Naive B cell (primary cell): Measurements from ENCODE around the gene SLC9A4. TPM values are rescaled to one million over a fixed set of nuclear protein-coding genes. Genes with fewer than 3 reads are reported as not detected.

Experiments
- ATAC-seq, 2 donors: fragments of 150-1000 bp; cut with Tn5 transposase; 2 replicates each; pipeline ENCODE4 v1.10.0; 2021; ENCODE audit warnings: low read depth in 2 of 2, mild to moderate bottlenecking in 2 of 2, moderate library complexity in 2 of 2
- DNase-seq: peaks from one replicate; pipeline ENCODE4 v3.0.0; 2022
- H3K27ac Mint-ChIP-seq, 6 donors: one replicate each; pipeline ENCODE4 v1.8.0; 2020 to 2022; ENCODE audit warnings: mild to moderate bottlenecking in 6 of 6, mixed read lengths in 6 of 6, moderate library complexity in 5 of 6, inconsistent platforms in 2 of 6
- H3K27me3 Mint-ChIP-seq, 3 donors: one replicate each; pipeline ENCODE4 v1.8.0; 2021 to 2022; ENCODE audit warnings: mixed read lengths in 3 of 3, mild to moderate bottlenecking in 1 of 3
- H3K36me3 Mint-ChIP-seq, 2 donors: one replicate each; pipeline ENCODE4 v1.8.0; 2020 to 2022; ENCODE audit warnings: mixed read lengths in 2 of 2, inconsistent platforms in 1 of 2, mild to moderate bottlenecking in 1 of 2
- H3K4me1 Mint-ChIP-seq, 3 donors: one replicate each; pipeline ENCODE4 v1.8.0; 2020 to 2022; ENCODE audit warnings: mixed read lengths in 3 of 3, inconsistent platforms in 1 of 3, mild to moderate bottlenecking in 1 of 3, moderate library complexity in 1 of 3
- H3K4me3 Mint-ChIP-seq, 8 donors: one replicate each; pipeline ENCODE4 v1.8.0; 2020 to 2022; ENCODE audit warnings: mild to moderate bottlenecking in 8 of 8, mixed read lengths in 8 of 8, moderate library complexity in 8 of 8, inconsistent platforms in 2 of 8
- H3K9me3 Mint-ChIP-seq, 7 donors: one replicate each; pipeline ENCODE4 v1.8.0; 2020 to 2022; ENCODE audit warnings: mixed read lengths in 7 of 7, mild to moderate bottlenecking in 5 of 7, inconsistent platforms in 2 of 7, moderate library complexity in 1 of 7
- polyA plus RNA-seq, 6 donors: library from polyadenylated mRNA; unstranded; fragments of 300-500 nt; fragmentation: Illumina TruSeq; gene quantifications; one replicate each; pipeline ENCODE4 v1.2.3, GENCODE V29; 2021; ENCODE audit warnings: low read depth in 6 of 6

The SLC9A4 gene
- polyA plus RNA-seq, 6 donors from 2014 or later: not detected

GRCh38 chr2:102470168-102470567 is 2.9 kb upstream of the SLC9A4 start:
- Mint-ChIP-seq H3K9me3 (peaks cover 8 to 33% (median 15%) of the 10 kb centered on the region in 7 donors), H3K4me1 (no peaks in the 10 kb centered on the region), H3K36me3 (peaks cover 7 to 13% of the 10 kb centered on the region in 2 donors), H3K4me3 (no peak overlapping the region), H3K27me3 (peaks cover 20 to 35% (median 23%) of the 10 kb centered on the region in 3 donors), H3K27ac (no peak overlapping the region)
- DNase-seq (no peak), ATAC-seq (no peak)

DNA sequence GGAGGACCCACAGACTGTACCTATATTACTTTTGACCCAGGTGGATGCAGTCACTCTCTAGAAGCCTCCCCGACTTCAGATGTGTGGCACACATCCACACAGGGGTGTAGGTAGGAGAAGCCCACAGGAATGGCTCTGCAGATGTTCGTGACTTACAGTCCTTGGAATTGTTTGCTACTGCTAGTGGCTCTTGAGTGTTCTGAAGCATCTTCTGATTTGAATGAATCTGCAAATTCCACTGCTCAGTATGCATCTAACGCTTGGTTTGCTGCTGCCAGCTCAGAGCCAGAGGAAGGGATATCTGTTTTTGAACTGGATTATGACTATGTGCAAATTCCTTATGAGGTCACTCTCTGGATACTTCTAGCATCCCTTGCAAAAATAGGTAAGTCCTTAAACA is 605 bp downstream of the SLC9A4 start:
- Mint-ChIP-seq H3K27ac (no peak overlapping the region), H3K4me1 (no peaks in the 10 kb centered on the region), H3K36me3 (peaks cover 7 to 13% of the 10 kb centered on the region in 2 donors), H3K4me3 (no peak overlapping the region), H3K27me3 (peaks cover 35 to 39% (median 38%) of the 10 kb centered on the region in 3 donors), H3K9me3 (peaks cover 8 to 17% (median 12%) of the 10 kb centered on the region in 7 donors)
- ATAC-seq (no peak), DNase-seq (no peak)

GRCh38 chr2:102474785-102475184 is 1.8 kb downstream of the SLC9A4 start:
- Mint-ChIP-seq H3K36me3 (peaks cover 7 to 10% of the 10 kb centered on the region in 2 donors), H3K27ac (peak overlapping the region in 1 of 6 donors; percentile 13), H3K27me3 (peaks cover 29 to 38% (median 37%) of the 10 kb centered on the region in 3 donors), H3K4me1 (no peaks in the 10 kb centered on the region), H3K4me3 (no peak overlapping the region), H3K9me3 (peaks cover 4 to 10% (median 8%) of the 10 kb centered on the region in 7 donors)
- DNase-seq (no peak), ATAC-seq (no peak)

DNA sequence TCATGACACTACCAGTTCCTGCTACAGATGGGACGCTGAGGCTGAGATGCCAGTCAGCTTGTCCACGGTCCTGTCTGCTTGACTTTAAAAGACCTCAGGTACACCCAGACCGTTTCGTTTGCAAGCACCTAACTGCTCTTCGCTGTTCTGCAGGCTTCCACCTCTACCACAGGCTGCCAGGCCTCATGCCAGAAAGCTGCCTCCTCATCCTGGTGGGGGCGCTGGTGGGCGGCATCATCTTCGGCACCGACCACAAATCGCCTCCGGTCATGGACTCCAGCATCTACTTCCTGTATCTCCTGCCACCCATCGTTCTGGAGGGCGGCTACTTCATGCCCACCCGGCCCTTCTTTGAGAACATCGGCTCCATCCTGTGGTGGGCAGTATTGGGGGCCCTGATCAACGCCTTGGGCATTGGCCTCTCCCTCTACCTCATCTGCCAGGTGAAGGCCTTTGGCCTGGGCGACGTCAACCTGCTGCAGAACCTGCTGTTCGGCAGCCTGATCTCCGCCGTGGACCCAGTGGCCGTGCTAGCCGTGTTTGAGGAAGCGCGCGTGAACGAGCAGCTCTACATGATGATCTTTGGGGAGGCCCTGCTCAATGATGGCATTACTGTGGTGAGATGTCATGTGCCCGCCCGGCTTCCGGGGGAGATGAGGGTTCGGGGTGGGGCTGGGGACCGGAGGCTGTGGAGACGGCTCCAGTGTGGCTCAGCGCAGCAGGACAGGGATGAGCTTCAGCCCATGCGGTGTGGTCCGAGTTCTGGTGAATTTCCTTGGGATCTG is 5.9 kb downstream of the SLC9A4 start:
- Mint-ChIP-seq H3K27me3 (peaks cover 18 to 28% (median 27%) of the 10 kb centered on the region in 3 donors), H3K9me3 (no peaks in the 10 kb centered on the region), H3K4me1 (no peaks in the 10 kb centered on the region), H3K27ac (no peak overlapping the region), H3K4me3 (no peak overlapping the region), H3K36me3 (no peaks in the 10 kb centered on the region)
- DNase-seq (no peak), ATAC-seq (no peak)

DNA sequence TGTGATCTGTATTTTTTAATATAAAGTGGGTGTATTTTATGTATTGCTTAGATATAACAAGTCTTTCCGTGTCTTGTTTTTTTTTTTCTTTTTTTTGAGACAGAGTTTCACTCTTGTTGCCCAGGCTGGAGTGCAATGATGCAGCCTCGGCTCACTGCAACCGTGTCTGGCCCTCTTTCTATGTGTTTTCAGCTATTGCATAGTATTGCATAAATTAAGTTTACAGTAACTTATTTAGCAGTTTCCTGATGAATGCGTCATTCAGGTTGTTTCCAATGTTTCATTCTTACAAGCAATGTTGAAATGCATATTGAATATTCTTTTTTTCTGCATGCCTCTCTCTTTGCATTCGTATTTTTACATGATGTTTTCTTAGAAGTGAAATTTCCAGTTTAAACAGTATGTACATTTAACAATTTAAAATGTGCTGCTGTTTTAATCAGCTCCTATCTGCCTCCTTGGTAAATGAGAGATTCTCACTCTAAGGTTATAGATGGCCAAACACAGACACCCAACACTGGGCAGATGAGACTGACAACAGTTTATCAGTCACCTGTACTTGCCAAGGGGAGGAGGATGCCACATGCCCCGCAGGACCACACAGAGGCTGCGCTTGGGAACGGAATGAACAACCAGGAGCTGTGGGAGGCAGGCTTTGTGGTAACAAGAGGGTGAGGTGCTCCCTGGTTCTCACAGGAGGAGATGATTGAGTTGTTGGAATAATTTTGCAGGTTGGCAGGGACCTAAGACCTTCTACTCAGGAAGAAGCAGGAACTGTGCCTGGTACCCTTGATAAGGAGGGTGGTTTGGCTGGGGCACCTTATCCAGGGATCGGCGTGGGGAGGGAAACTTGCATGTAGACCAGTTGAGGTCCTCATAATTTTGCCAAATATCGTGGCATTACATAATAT is 7.5 kb downstream of the SLC9A4 start:
- Mint-ChIP-seq H3K4me1 (no peaks in the 10 kb centered on the region), H3K36me3 (no peaks in the 10 kb centered on the region), H3K4me3 (no peak overlapping the region), H3K9me3 (no peaks in the 10 kb centered on the region), H3K27me3 (peaks cover 30 to 41% (median 35%) of the 10 kb centered on the region in 3 donors), H3K27ac (peak overlapping the region in 1 of 6 donors; percentile 74)
- ATAC-seq: no peak
- DNase-seq: no peak

GRCh38 chr2:102481931-102482330 is 8.9 kb downstream of the SLC9A4 start:
- Mint-ChIP-seq H3K9me3 (no peaks in the 10 kb centered on the region), H3K27me3 (peaks cover 25 to 44% (median 41%) of the 10 kb centered on the region in 3 donors), H3K36me3 (no peaks in the 10 kb centered on the region), H3K4me1 (no peaks in the 10 kb centered on the region), H3K4me3 (no peak overlapping the region), H3K27ac (no peak overlapping the region)
- no peak for DNase-seq
- ATAC-seq: no peak

DNA sequence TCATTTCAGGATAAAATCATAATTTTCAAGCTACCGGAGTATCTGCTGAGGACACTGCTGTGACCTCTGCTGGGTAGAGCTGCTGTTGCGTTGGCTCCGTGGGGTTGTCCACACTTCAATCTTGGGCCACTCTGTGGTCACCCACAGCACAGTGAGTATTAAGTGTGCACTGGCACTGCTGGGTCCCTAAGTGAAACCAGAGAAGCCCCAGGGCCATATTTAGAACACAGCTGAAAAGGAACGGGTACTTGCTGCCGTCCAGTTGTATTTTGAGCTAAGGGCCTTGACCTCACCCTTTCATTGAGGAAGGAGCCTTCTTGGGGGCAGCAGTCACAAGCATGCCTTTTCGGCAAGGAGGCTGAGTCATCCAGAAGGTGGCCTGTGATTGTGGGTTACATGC is 10.1 kb downstream of the SLC9A4 start:
- no peak overlapping the region for H3K27ac Mint-ChIP-seq
- no peak for DNase-seq
- no peak overlapping the region for H3K4me3 Mint-ChIP-seq
- peaks cover 14 to 41% (median 40%) of the 10 kb centered on the region in 3 donors for H3K27me3 Mint-ChIP-seq
- no peaks in the 10 kb centered on the region for H3K36me3 Mint-ChIP-seq
- H3K4me1 Mint-ChIP-seq: no peaks in the 10 kb centered on the region
- no peaks in the 10 kb centered on the region for H3K9me3 Mint-ChIP-seq
- no peak for ATAC-seq

DNA sequence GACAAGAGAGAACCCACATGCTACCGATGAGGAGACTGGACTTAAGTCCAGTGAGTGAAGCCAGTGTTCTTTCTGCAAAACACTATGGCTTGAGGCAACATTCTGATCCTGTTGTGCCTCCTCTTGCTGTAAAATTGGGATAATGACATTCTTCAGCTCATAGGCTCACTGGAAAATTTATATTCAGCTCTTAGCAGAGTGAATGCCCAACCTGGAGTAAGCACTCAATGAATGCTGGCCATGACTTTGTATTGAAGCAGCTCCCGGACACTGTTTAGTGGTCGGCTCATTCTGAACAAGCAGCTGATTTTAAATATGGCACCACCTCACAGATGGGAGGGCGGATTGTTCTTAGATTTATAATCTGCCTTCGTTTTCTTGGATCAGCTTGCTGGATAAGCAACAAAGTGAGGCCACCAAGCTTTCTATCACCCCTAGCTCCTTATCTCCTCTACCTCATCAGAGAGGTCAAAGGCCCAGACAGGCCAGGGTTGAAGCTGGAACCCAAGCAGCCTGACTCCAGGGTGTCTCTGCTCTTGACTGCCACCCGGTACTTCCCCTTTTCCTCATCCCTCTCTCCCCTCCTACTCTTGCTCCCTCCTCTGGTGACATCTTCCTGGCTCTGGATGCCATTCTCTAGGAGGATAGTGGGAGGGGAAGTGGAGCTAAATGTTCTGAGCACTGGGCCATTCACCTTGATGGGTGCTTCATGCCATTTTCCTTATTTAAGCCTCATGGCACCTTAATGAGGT is 11.5 kb downstream of the SLC9A4 start:
- ATAC-seq: no peak
- Mint-ChIP-seq H3K4me3 (no peak overlapping the region), H3K4me1 (peaks cover 0 to under 1% (median 0%) of the 10 kb centered on the region in 3 donors), H3K9me3 (no peaks in the 10 kb centered on the region), H3K27ac (no peak overlapping the region), H3K36me3 (no peaks in the 10 kb centered on the region), H3K27me3 (peaks cover 18 to 44% (median 40%) of the 10 kb centered on the region in 3 donors)
- DNase-seq: no peak

- peaks cover 0 to 4% (median 0%) of the 10 kb centered on the region in 7 donors for H3K9me3 Mint-ChIP-seq
- peaks cover 0 to 5% (median 0%) of the 10 kb centered on the region in 3 donors for H3K4me1 Mint-ChIP-seq
- no peak overlapping the region for H3K4me3 Mint-ChIP-seq
- H3K27me3 Mint-ChIP-seq: peaks cover 22 to 44% (median 40%) of the 10 kb centered on the region in 3 donors
- no peaks in the 10 kb centered on the region for H3K36me3 Mint-ChIP-seq
- ATAC-seq (no peak), DNase-seq (no peak)
- H3K27ac Mint-ChIP-seq: no peak overlapping the region
Observed at GRCh38 chr2:102485147-102485785, 12.2 kb downstream of the SLC9A4 start.

GRCh38 chr2:102486941-102487702 is 14.1 kb downstream of the SLC9A4 start:
- peaks cover 0 to 15% (median 0%) of the 10 kb centered on the region in 7 donors for H3K9me3 Mint-ChIP-seq
- peaks cover 0 to 5% (median 0%) of the 10 kb centered on the region in 3 donors for H3K4me1 Mint-ChIP-seq
- H3K27me3 Mint-ChIP-seq: peaks cover 31 to 38% (median 33%) of the 10 kb centered on the region in 3 donors
- no peaks in the 10 kb centered on the region for H3K36me3 Mint-ChIP-seq
- peak overlapping the region in 1 of 8 donors; percentile 37 for H3K4me3 Mint-ChIP-seq
- DNase-seq (no peak), ATAC-seq (no peak)
- H3K27ac Mint-ChIP-seq: no peak overlapping the region

DNA sequence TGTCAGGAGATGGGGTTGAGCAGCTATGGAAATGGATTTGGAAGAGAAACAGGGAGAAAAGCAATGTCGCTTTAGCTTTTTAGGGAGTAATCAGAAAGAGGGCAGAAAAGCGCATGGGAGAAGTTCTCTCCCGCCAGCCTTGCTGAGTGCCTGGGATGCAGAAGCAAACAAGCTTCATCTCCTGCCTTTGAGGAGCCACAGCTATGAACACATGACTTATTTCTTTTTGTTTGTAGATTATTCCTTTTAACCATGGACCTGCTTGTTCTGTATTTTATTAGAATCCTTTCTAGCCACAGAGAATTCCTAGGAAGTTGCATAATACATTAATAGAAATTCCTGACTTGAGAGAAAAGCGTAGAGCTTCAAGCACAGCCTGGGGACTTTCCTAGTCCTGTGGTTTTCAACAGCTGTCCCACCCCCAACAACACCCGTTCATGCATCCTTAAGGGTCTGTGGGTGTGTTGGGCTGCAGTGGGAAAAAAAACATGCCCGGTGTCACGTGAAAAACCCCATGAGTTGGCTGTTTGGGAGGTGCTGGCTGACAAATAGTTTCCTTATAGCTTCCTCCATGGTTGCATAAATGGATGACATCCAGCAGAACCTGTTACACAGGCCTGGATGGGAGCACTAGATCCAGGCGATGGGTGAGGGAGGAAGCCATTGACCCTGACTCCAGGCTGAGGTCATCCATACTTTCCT is 14.9 kb downstream of the SLC9A4 start:
- Mint-ChIP-seq H3K27me3 (peaks cover 33 to 42% (median 33%) of the 10 kb centered on the region in 3 donors), H3K4me1 (peaks cover 0 to 5% (median 0%) of the 10 kb centered on the region in 3 donors), H3K9me3 (peaks cover 0 to 19% (median under 1%) of the 10 kb centered on the region in 7 donors), H3K27ac (no peak overlapping the region), H3K36me3 (peaks cover 0 to 2% of the 10 kb centered on the region in 2 donors), H3K4me3 (no peak overlapping the region)
- ATAC-seq: no peak
- DNase-seq: no peak
